ENCODE measurements around the gene COBLL1.

Gene COBLL1

DNA sequence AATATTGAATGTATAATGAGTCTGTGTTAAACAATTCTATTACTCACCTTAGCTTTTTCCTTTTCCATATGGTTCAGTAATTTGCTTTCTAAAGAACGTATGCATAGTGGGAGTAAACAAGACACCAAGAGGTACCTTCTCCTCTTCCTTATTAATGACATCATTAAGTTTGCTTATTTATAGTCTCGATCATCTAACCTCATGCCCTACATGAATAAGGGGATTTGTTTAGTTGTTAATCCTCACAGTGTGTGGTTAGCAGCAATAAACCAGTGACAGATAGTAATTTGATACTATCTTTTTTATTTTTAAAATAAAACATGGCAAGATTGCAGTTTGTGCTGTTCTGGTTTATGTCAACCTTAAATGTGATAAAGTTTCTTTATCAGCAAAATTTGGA is 69.7 kb downstream of the COBLL1 start:
- H3K4me1 ChIP-seq (ENCODE audit: insufficient read depth, low read length, severe bottlenecking), result no peaks in the 10 kb centered on the region
- no peak overlapping the region for H3K27ac ChIP-seq (ENCODE audit: low read depth, low read length, poor library complexity, severe bottlenecking)
- H3K36me3 ChIP-seq (ENCODE audit: insufficient read depth, low read length), result no peaks in the 10 kb centered on the region
- H4K20me1 ChIP-seq (ENCODE audit: insufficient read depth, low read length), result no peaks in the 10 kb centered on the region
- TF ChIP-seq CTCF (IDR thresholded peaks at IDR 0.05; ENCODE audit: low read length) (no peak), EZH2 (IDR thresholded peaks at IDR 0.05; ENCODE audit: borderline replicate concordance, low read length) (no peak)
- H3K27me3 ChIP-seq (ENCODE audit: insufficient read depth, low read length), result no peaks in the 10 kb centered on the region
- no peaks in the 10 kb centered on the region for H3K9me2 ChIP-seq (ENCODE audit: low read depth, low read length)
- H2AFZ ChIP-seq (ENCODE audit: low read length), result no peak overlapping the region
- no peaks in the 10 kb centered on the region for H3F3A ChIP-seq (ENCODE audit: insufficient read depth, low read length)
- H3K9me3 ChIP-seq (ENCODE audit: low read length), result no peaks in the 10 kb centered on the region
- H3K9ac ChIP-seq (ENCODE audit: low read length), result no peak overlapping the region
- H3K79me2 ChIP-seq (ENCODE audit: insufficient read depth, low read length), result no peaks in the 10 kb centered on the region
- H3K4me2 ChIP-seq (ENCODE audit: low read length), result no peak overlapping the region
- H3K4me3 ChIP-seq (ENCODE audit: low read depth, low read length, poor library complexity, severe bottlenecking), result no peak overlapping the region

- Histone ChIP-seq H3K9me2 (ENCODE audit: low read depth, low read length) (no peaks in the 10 kb centered on the region), H3K9ac (ENCODE audit: low read length) (no peak overlapping the region), H3K27me3 (ENCODE audit: insufficient read depth, low read length) (no peaks in the 10 kb centered on the region), H3K36me3 (ENCODE audit: insufficient read depth, low read length) (no peaks in the 10 kb centered on the region), H3K27ac (ENCODE audit: low read depth, low read length, poor library complexity, severe bottlenecking) (no peak overlapping the region), H3K9me3 (ENCODE audit: low read length) (no peaks in the 10 kb centered on the region), H2AFZ (ENCODE audit: low read length) (no peak overlapping the region), H3K4me3 (ENCODE audit: low read depth, low read length, poor library complexity, severe bottlenecking) (no peak overlapping the region), H4K20me1 (ENCODE audit: insufficient read depth, low read length) (no peaks in the 10 kb centered on the region), H3K79me2 (ENCODE audit: insufficient read depth, low read length) (no peaks in the 10 kb centered on the region), H3K4me1 (ENCODE audit: insufficient read depth, low read length, severe bottlenecking) (no peaks in the 10 kb centered on the region), H3K4me2 (ENCODE audit: low read length) (no peak overlapping the region), H3F3A (ENCODE audit: insufficient read depth, low read length) (no peaks in the 10 kb centered on the region)
- TF ChIP-seq EZH2 (IDR thresholded peaks at IDR 0.05; ENCODE audit: borderline replicate concordance, low read length), result no peak
- TF ChIP-seq CTCF (IDR thresholded peaks at IDR 0.05; ENCODE audit: low read length), result no peak
Measured at GRCh38 chr2:164770421-164770916, 71.2 kb downstream of the COBLL1 start.

DNA sequence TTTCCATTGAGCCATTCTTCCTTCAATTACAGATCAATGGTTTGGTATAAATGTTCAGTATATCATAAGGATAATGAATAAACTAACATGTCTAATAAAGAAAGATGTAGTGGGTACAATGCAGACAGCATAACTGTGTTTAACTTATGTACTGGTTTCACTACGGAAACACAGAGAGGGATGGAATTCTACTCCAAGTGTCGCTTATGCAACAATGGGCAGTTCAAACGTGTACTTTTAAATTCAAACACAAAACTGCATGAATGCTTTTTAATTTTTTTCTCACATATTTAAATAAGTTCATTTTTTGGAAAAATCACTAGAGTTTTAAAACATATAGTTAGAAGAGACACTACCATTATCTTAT is 74.7 kb downstream of the COBLL1 start:
- TF ChIP-seq CTCF (IDR thresholded peaks at IDR 0.05; ENCODE audit: low read length) (no peak), EZH2 (IDR thresholded peaks at IDR 0.05; ENCODE audit: borderline replicate concordance, low read length) (no peak)
- Histone ChIP-seq H3F3A (ENCODE audit: insufficient read depth, low read length) (no peaks in the 10 kb centered on the region), H3K4me2 (ENCODE audit: low read length) (no peak overlapping the region), H3K4me3 (ENCODE audit: low read depth, low read length, poor library complexity, severe bottlenecking) (no peak overlapping the region), H3K79me2 (ENCODE audit: insufficient read depth, low read length) (no peaks in the 10 kb centered on the region), H3K9ac (ENCODE audit: low read length) (no peak overlapping the region), H4K20me1 (ENCODE audit: insufficient read depth, low read length) (no peaks in the 10 kb centered on the region), H3K9me3 (ENCODE audit: low read length) (no peaks in the 10 kb centered on the region), H3K27ac (ENCODE audit: low read depth, low read length, poor library complexity, severe bottlenecking) (no peak overlapping the region), H3K27me3 (ENCODE audit: insufficient read depth, low read length) (no peaks in the 10 kb centered on the region), H3K36me3 (ENCODE audit: insufficient read depth, low read length) (no peaks in the 10 kb centered on the region), H3K4me1 (ENCODE audit: insufficient read depth, low read length, severe bottlenecking) (no peaks in the 10 kb centered on the region), H2AFZ (ENCODE audit: low read length) (no peak overlapping the region), H3K9me2 (ENCODE audit: low read depth, low read length) (no peaks in the 10 kb centered on the region)

Data from OCI-LY1 (cell line).